ENCODE measurements around the gene MSI2. TPM values are rescaled to one million over a fixed set of nuclear protein-coding genes. Genes with fewer than 3 reads are reported as not detected.

MSI2 gene
- total and polyA plus RNA-seq, 4 donors = 9.4 to 64.0 (median 30.4) TPM

DNA sequence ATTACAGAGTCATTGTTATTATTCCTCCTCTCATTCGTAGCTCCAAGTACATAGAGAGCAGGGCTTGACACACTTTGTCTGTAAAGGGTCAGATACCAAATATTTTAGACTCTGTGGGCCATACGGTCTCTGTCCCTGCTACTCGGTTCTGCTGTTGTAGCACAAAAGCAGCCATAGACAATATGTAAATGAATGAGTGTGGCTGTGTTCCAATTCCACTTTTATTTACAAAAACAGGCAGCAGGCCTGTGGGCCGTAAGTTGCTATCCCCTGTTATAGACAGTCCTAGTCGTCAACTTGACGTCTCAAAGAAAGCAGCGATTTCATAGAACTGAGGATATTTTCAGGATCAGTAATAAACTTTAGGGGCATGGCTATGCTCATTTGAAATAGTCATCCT lies 161.6 kb downstream of the MSI2 start:
- TF ChIP-seq, protein P1, sequence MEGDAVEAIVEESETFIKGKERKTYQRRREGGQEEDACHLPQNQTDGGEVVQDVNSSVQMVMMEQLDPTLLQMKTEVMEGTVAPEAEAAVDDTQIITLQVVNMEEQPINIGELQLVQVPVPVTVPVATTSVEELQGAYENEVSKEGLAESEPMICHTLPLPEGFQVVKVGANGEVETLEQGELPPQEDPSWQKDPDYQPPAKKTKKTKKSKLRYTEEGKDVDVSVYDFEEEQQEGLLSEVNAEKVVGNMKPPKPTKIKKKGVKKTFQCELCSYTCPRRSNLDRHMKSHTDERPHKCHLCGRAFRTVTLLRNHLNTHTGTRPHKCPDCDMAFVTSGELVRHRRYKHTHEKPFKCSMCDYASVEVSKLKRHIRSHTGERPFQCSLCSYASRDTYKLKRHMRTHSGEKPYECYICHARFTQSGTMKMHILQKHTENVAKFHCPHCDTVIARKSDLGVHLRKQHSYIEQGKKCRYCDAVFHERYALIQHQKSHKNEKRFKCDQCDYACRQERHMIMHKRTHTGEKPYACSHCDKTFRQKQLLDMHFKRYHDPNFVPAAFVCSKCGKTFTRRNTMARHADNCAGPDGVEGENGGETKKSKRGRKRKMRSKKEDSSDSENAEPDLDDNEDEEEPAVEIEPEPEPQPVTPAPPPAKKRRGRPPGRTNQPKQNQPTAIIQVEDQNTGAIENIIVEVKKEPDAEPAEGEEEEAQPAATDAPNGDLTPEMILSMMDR (IDR thresholded peaks at IDR 0.05; ENCODE audit: control extremely low read depth, extremely low read depth) = no peak
- Histone ChIP-seq H3K4me3 (no peak overlapping the region), H3K9ac (ENCODE audit: insufficient read depth in 1 of 2, low read length in 2 of 2) (no peak overlapping the region), H3K36me3 (ENCODE audit: control insufficient read depth in 4 of 4, insufficient read depth in 4 of 4, low read length in 4 of 4) (peaks cover 0 to 1% (median 0%) of the 10 kb centered on the region in 4 donors), H3K27me3 (ENCODE audit: control insufficient read depth in 3 of 3, insufficient read depth in 3 of 3, low read length in 2 of 3) (no peaks in the 10 kb centered on the region), H3K4me1 (ENCODE audit: control insufficient read depth in 5 of 5, insufficient read depth in 5 of 5, low read length in 5 of 5) (peaks cover 0 to 58% (median 17%) of the 10 kb centered on the region in 5 donors), H3K9me3 (ENCODE audit: control insufficient read depth in 4 of 4, insufficient read depth in 3 of 4, low read length in 3 of 4) (peaks cover 0 to 3% (median 0%) of the 10 kb centered on the region in 4 donors), H3K27ac (ENCODE audit: low read depth in 1 of 2, low read length in 1 of 2) (no peak overlapping the region)
- DNase-seq (peak in 2 of 3 donors; percentile 73 to 84), ATAC-seq (ENCODE audit: insufficient read depth, low FRiP score) (no peak)
- 79 to 84% methylated on average over 7 of the region's 7 CpGs for WGBS, 2 donors

DNA sequence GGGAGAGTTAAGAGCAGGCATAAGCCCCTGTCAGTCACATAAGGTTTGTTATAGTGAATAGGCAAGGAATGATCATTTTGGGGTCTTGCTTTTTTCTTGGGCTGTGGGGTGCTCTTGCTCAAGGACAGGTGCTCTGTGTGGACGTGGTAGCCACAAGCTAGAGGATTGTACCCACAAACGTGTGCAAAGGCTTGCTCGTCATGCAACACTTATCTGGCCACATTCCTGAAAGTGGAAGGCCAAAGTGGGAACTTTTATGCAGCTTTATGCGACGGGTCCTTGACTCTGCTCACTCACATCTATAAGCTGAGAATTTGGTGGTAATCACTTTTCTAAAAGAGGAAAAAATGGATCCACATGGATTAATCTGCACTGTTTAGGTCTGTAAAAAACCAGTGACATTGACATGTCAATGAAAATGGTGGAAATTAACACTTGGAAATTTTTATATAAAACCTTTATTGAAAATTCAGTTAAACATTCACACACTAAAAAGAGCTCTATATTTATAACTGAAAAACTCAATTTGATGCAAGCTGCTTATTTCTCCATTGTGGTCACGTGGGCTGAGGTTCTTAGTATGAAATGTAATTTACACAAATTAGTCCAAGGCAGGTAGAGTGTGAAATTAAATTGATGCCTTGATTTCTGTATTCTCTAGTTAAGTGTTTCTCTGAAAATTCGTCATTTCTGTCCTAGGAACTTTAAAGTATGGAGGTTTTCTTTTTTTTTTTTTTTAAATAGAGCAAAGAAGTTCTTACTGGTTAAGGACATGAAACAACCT lies 162.3 kb downstream of the MSI2 start:
- no peak for ATAC-seq (ENCODE audit: insufficient read depth, low FRiP score)
- Histone ChIP-seq H3K9ac (ENCODE audit: insufficient read depth in 1 of 2, low read length in 2 of 2) (no peak overlapping the region), H3K4me3 (no peak overlapping the region), H3K9me3 (ENCODE audit: control insufficient read depth in 4 of 4, insufficient read depth in 3 of 4, low read length in 3 of 4) (peaks cover 0 to 3% (median 0%) of the 10 kb centered on the region in 4 donors), H3K4me1 (ENCODE audit: control insufficient read depth in 5 of 5, insufficient read depth in 5 of 5, low read length in 5 of 5) (peaks cover 0 to 62% (median 22%) of the 10 kb centered on the region in 5 donors), H3K27me3 (ENCODE audit: control insufficient read depth in 3 of 3, insufficient read depth in 3 of 3, low read length in 2 of 3) (no peaks in the 10 kb centered on the region), H3K27ac (ENCODE audit: low read depth in 1 of 2, low read length in 1 of 2) (no peak overlapping the region), H3K36me3 (ENCODE audit: control insufficient read depth in 4 of 4, insufficient read depth in 4 of 4, low read length in 4 of 4) (peaks cover 0 to 1% (median 0%) of the 10 kb centered on the region in 4 donors)
- TF ChIP-seq, protein P1 (IDR thresholded peaks at IDR 0.05; ENCODE audit: control extremely low read depth, extremely low read depth) = no peak
- DNase-seq = no peak
- 38 to 62% methylated on average over 7 of the region's 7 CpGs for WGBS, 2 donors

DNA sequence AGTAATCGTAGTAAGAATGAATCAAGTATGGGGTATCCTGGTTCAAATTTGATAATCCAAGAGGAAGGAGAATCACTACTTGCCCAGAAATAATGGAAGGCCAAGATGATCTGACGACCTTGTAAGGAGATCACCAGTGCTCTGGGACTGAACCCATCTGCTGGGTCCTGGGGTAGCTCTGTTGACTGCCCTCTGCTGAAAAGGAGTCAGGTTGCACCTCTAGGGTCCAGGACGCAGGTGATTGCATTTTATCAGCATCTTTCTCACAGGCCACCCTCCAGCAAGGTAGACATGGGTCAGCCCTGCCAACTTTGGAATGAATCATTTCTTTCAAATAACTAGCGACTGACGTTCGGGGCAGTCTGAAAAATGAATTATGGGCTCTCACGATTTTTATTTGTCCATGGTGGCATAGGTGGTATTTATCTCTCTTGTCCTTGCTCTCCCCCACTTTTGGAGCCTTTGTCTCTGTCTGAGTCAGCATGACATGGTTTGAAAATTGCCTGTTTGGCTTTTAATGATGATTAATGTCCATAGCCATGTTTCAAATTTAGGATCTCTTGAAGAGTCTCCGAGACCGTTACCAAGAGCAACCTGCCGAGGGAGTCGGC lies 163.7 kb downstream of the MSI2 start:
- Histone ChIP-seq H3K9me3 (ENCODE audit: control insufficient read depth in 4 of 4, insufficient read depth in 3 of 4, low read length in 3 of 4) (peaks cover 0 to 3% (median 0%) of the 10 kb centered on the region in 4 donors), H3K4me3 (no peak overlapping the region), H3K36me3 (ENCODE audit: control insufficient read depth in 4 of 4, insufficient read depth in 4 of 4, low read length in 4 of 4) (peaks cover 0 to 1% (median 0%) of the 10 kb centered on the region in 4 donors), H3K27ac (ENCODE audit: low read depth in 1 of 2, low read length in 1 of 2) (no peak overlapping the region), H3K4me1 (ENCODE audit: control insufficient read depth in 5 of 5, insufficient read depth in 5 of 5, low read length in 5 of 5) (peaks cover 6 to 68% (median 22%) of the 10 kb centered on the region in 5 donors), H3K27me3 (ENCODE audit: control insufficient read depth in 3 of 3, insufficient read depth in 3 of 3, low read length in 2 of 3) (no peaks in the 10 kb centered on the region), H3K9ac (ENCODE audit: insufficient read depth in 1 of 2, low read length in 2 of 2) (no peak overlapping the region)
- DNase-seq = no peak
- WGBS, 2 donors = 95 to 96% methylated on average over 11 of the region's 11 CpGs
- TF ChIP-seq, protein P1 (IDR thresholded peaks at IDR 0.05; ENCODE audit: control extremely low read depth, extremely low read depth) = no peak
- ATAC-seq (ENCODE audit: insufficient read depth, low FRiP score) = no peak
